PC-9 (cell line): Measurements from ENCODE around the gene TRAF2. TPM values are rescaled to one million over a fixed set of nuclear protein-coding genes. Genes with fewer than 3 reads are reported as not detected.

ENCODE experiments used
- BruUV-seq: library from RNA; stranded (reverse); fragments of 400-500 nt; replicated peaks from 2 replicates; lab custom pipeline; 2021; lab: Mats Ljungman, UMichigan
- CTCF ChIA-PET: fragments of 300-600 bp; sonication (Branson Sonifier 250); formaldehyde crosslinking; loops from one replicate; lab custom pipeline; 2022; ENCODE audit warnings: antibody characterized with exemption; lab: Charles Lee
- POLR2A ChIA-PET: fragments of 300-600 bp; sonication (Branson Sonifier 250); formaldehyde crosslinking; loops from one replicate; lab custom pipeline; 2022; ENCODE audit warnings: antibody characterized with exemption; ENCODE audit not compliant: unreplicated experiment; lab: Charles Lee
- DNase-seq, 2 experiments: peaks; one replicate each; pipeline versions ENCODE4 v3.0.0 to v3.0.0-alpha.2; 2015 to 2022; ENCODE audit warnings: mixed read lengths in 1 of 2
- H2AFZ ChIP-seq: fragments of 200-600 bp; sonication (generic); 2 replicates; pipeline ENCODE4 v1.8.1; 2017; ENCODE audit warnings: antibody characterized with exemption
- H3F3A ChIP-seq: fragments of 200-600 bp; sonication (generic); 2 replicates; pipeline ENCODE4 v1.8.1; 2017; ENCODE audit warnings: antibody characterized with exemption, mild to moderate bottlenecking, low read depth; ENCODE audit not compliant: insufficient read depth
- H3K27ac ChIP-seq: fragments of 200-600 bp; sonication (generic); 2 replicates; pipeline ENCODE4 v1.6.1; 2016; ENCODE audit warnings: mixed run types
- H3K27me3 ChIP-seq: fragments of 200-600 bp; sonication (generic); 2 replicates; pipeline ENCODE4 v1.6.1; 2016; ENCODE audit warnings: low read depth, mixed run types; ENCODE audit not compliant: insufficient read depth
- H3K36me3 ChIP-seq: fragments of 200-600 bp; sonication (generic); 2 replicates; pipeline ENCODE4 v1.6.1; 2016; ENCODE audit warnings: low read depth, mixed run types
- H3K4me1 ChIP-seq: fragments of 200-600 bp; sonication (generic); replicated peaks from 2 replicates; pipeline ENCODE4 v1.6.1; 2016; ENCODE audit warnings: mixed run types; ENCODE audit not compliant: insufficient read depth
- H3K4me2 ChIP-seq: fragments of 200-600 bp; sonication (generic); 2 replicates; pipeline ENCODE4 v1.6.1; 2017; ENCODE audit warnings: mixed run types
- H3K4me3 ChIP-seq: fragments of 200-600 bp; sonication (generic); 2 replicates; pipeline ENCODE4 v1.6.1; 2016; ENCODE audit warnings: mixed run types
- H3K79me2 ChIP-seq: fragments of 200-600 bp; sonication (generic); 2 replicates; pipeline ENCODE4 v1.6.1; 2017; ENCODE audit warnings: low read depth, mixed run types
- H3K9me2 ChIP-seq: fragments of 200-600 bp; sonication (generic); 2 replicates; pipeline ENCODE4 v1.8.1; 2017; ENCODE audit warnings: mild to moderate bottlenecking; ENCODE audit not compliant: insufficient read depth
- H3K9me3 ChIP-seq: fragments of 200-600 bp; sonication (generic); 2 replicates; pipeline ENCODE4 v1.8.1; 2016; ENCODE audit warnings: low read depth; ENCODE audit not compliant: insufficient read depth
- H4K20me1 ChIP-seq: fragments of 200-600 bp; sonication (generic); 2 replicates; pipeline ENCODE4 v1.8.1; 2017; ENCODE audit not compliant: insufficient read depth
- EZH2 ChIP-seq: fragments of 200-600 bp; sonication (generic); IDR thresholded peaks from 2 replicates; pipeline ENCODE4 v1.8.0; 2017; ENCODE audit warnings: antibody characterized with exemption, low read depth
- intact Hi-C: fragments of 100-400 bp; cut with micrococcal nuclease; formaldehyde crosslinking; loops from one replicate; pipeline ENCODE4 v1.10.0; 2022; ENCODE audit not compliant: unreplicated experiment
- total RNA-seq: library from RNA; stranded (reverse); gene quantifications from 2 replicates; pipeline ENCODE4 v1.2.3, GENCODE V29; 2021
- TF ChIP-seq, protein P1 (sequence below): fragments of 200-600 bp; sonication (generic); conservative IDR thresholded peaks from 2 replicates; pipeline ENCODE4 v1.6.1; 2017; ENCODE audit warnings: mixed run types, antibody characterized with exemption, mild to moderate bottlenecking, moderate library complexity

The TRAF2 gene
- total RNA-seq, 1 experiment from 2014 or later = 42.7 TPM

DNA sequence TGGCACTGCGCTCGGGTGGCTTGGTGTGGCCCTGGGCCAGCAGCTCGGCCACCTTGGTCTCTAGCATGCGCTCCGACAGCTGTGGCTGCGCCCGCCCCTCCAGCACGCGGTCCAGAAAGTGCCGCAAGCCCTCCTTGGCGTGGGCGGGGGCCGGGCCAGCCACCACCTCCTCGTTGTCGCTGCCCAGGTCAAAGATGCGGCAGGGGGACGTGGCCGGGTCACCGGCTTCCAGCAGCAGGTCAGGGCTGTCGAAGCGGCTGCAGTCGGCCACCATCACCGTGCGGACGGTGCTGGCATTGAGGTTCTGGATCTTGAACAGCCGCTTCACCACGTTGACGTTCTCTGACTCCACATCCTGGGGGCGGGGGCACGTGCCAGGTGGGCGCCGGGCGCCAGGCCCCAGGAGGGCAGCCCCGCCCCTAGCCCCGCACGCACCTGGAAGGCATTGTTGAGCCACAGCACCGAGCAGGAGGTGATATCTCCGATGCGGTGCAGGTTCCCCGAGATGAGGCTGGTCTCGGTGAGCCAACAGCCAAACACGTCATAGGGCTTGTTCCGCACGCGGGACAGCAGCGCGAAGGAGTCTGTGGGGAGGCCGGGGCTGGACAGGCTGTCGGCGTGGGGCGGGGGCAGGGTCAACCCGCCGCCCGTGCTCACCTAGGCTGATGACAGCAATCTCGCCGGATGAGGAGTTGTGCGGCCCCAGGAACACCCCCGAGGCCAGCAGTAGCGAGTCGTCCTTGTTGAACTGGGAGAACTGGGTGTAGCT lies 56.0 kb downstream of the TRAF2 start:
- H3K4me3 ChIP-seq = no peak overlapping the region
- H3K9me3 ChIP-seq = no peaks in the 10 kb centered on the region
- peak overlapping the region; percentile 95 for H3K4me2 ChIP-seq
- peaks cover 18% of the 10 kb centered on the region for H3K79me2 ChIP-seq
- peaks cover 7% of the 10 kb centered on the region for H3K36me3 ChIP-seq
- ChIA-PET POLR2A (no interaction called here), CTCF (interaction anchor here (0.6 kb wide), 1 partner anchor 31 kb away, joined by 3 read pairs; no protein-coding TSS in a partner anchor)
- H3F3A ChIP-seq = peaks cover 18% of the 10 kb centered on the region; the same call in 1 of the 2 replicates
- H3K4me1 ChIP-seq = peaks cover 6% of the 10 kb centered on the region; the same call in 1 of the 2 replicates
- no peak overlapping the region for H2AFZ ChIP-seq
- H4K20me1 ChIP-seq = no peaks in the 10 kb centered on the region; the same call in none of the 2 replicates
- no peaks in the 10 kb centered on the region for H3K9me2 ChIP-seq
- no peaks in the 10 kb centered on the region for H3K27me3 ChIP-seq
- TF ChIP-seq, protein P1, sequence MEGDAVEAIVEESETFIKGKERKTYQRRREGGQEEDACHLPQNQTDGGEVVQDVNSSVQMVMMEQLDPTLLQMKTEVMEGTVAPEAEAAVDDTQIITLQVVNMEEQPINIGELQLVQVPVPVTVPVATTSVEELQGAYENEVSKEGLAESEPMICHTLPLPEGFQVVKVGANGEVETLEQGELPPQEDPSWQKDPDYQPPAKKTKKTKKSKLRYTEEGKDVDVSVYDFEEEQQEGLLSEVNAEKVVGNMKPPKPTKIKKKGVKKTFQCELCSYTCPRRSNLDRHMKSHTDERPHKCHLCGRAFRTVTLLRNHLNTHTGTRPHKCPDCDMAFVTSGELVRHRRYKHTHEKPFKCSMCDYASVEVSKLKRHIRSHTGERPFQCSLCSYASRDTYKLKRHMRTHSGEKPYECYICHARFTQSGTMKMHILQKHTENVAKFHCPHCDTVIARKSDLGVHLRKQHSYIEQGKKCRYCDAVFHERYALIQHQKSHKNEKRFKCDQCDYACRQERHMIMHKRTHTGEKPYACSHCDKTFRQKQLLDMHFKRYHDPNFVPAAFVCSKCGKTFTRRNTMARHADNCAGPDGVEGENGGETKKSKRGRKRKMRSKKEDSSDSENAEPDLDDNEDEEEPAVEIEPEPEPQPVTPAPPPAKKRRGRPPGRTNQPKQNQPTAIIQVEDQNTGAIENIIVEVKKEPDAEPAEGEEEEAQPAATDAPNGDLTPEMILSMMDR = no peak
- no peak for TF ChIP-seq EZH2
- H3K27ac ChIP-seq = no peak overlapping the region
- no peak for DNase-seq
- intact Hi-C loops = loop anchor here (5.0 kb wide), 1 partner anchor 60 kb away; no protein-coding TSS in a partner anchor
- TSS peak; percentile 20 for BruUV-seq

DNA sequence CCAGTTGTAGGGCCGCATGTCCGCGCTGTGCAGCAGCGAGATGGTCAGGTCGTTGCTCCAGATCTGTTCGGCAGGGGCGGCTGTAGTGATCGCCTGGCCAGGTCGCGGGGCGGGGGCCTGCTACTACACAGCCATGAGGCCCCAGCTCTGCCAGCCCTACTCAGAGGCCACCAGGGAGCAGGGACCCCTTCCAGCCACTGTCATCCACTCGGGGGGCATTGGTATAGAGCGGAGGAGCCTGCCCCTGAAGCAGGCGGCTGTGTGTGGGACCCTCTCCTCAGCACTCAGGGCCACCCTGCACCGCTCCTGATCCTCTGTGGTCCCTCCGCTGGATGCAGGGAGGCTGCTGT lies 56.5 kb downstream of the TRAF2 start:
- peaks cover 16% of the 10 kb centered on the region; the same call in 1 of the 2 replicates for H3F3A ChIP-seq
- ChIA-PET POLR2A (no interaction called here), CTCF (no interaction called here)
- no peaks in the 10 kb centered on the region for H3K9me3 ChIP-seq
- no peaks in the 10 kb centered on the region for H3K9me2 ChIP-seq
- peaks cover 7% of the 10 kb centered on the region for H3K36me3 ChIP-seq
- no peaks in the 10 kb centered on the region for H3K27me3 ChIP-seq
- H4K20me1 ChIP-seq = no peaks in the 10 kb centered on the region; the same call in none of the 2 replicates
- no peak for DNase-seq
- peaks cover 7% of the 10 kb centered on the region; the same call in 1 of the 2 replicates for H3K4me1 ChIP-seq
- intact Hi-C loops = loop anchor here (5.0 kb wide), 1 partner anchor 61 kb away; no protein-coding TSS in a partner anchor
- no TSS peak for BruUV-seq
- H3K4me2 ChIP-seq = peak overlapping the region; percentile 95
- H3K4me3 ChIP-seq = peak overlapping the region; percentile 87; the same call in 1 of the 2 replicates
- TF ChIP-seq EZH2 = no peak
- TF ChIP-seq, protein P1 = no peak
- H3K27ac ChIP-seq = no peak overlapping the region
- H2AFZ ChIP-seq = no peak overlapping the region
- peaks cover 18% of the 10 kb centered on the region for H3K79me2 ChIP-seq

DNA sequence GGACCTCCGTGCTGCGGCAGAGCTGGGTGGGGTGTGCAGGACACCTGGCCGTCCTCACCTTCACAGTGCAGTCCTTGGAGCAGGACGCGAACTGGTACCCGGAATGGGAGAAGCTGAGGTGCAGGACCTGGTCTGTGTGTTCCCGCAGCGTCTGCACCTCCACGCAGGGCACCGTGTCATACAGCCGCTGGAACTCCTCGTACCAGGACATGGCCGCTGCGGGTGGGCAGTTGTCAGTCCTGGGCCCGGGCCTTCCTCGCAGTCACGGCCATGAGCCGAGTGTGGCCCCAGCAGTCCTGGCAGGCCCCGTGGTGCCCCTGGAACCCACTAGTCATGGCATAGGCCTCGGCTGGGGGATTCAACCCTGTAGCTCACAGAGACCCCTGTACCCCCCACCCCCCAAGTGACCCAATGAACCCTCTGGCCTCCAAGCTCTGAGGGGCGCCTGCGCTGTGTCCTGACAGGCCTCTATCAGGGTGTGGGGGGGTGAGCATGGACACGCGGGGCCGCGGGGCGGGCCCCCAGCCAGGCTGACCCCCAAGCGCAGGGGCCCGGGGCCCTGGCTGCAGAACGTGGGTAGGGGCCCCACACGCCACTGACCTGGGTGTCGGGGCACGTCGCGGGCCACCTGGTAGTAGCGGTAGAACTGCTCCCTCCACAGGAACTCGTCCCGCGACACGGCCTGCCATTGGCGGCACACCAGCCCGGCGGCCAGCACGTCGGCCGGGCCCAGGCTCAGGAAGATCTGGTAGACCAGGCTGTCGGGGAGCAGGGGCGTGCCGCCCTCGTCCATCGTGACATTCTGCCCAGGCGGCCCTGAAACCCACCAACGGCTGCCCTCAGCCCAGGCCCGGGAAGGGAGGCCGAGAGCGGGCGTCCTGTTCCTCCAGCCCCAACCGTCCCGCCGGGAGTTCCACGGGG lies 57.2 kb downstream of the TRAF2 start:
- CTCF ChIA-PET = interaction anchor here (0.6 kb wide), 1 partner anchor 187 kb away, joined by 6 read pairs; no protein-coding TSS in a partner anchor
- POLR2A ChIA-PET = no interaction called here

More for the DNA sequence above, 57.2 kb downstream of the TRAF2 start:
- Histone ChIP-seq H2AFZ (0 out of 2 replicates have a peak overlapping the region, but pooled peaks have one; percentile 67), H3K9me3 (no peaks in the 10 kb centered on the region), H3F3A (peaks cover 18% of the 10 kb centered on the region; the same call in 1 of the 2 replicates), H3K27me3 (no peaks in the 10 kb centered on the region), H4K20me1 (no peaks in the 10 kb centered on the region; the same call in none of the 2 replicates), H3K27ac (peak overlapping the region; percentile 26; the same call in 1 of the 2 replicates), H3K79me2 (peaks cover 18% of the 10 kb centered on the region), H3K4me2 (peak overlapping the region; percentile 95), H3K4me3 (peak overlapping the region; percentile 87), H3K9me2 (no peaks in the 10 kb centered on the region), H3K36me3 (peaks cover 7% of the 10 kb centered on the region), H3K4me1 (peaks cover 14% of the 10 kb centered on the region)
- no TSS peak for BruUV-seq
- intact Hi-C loops = loop anchor here (1.0 to 5.0 kb wide), 3 partner anchors 42 to 95 kb away; partner anchors contain the start of gene PHPT1
- TF ChIP-seq, protein P1 = no peak
- no peak for TF ChIP-seq EZH2
- DNase-seq = peak in 1 of 2 experiments; percentile 51
